ENCODE data around the gene TAF15. TPM values are rescaled to one million over a fixed set of nuclear protein-coding genes. Genes with fewer than 3 reads are reported as not detected.

Gene TAF15
- polyA plus RNA-seq, 1 of the 3 experiments (the other 2 are of a cell fraction): 78.0 TPM

DNA sequence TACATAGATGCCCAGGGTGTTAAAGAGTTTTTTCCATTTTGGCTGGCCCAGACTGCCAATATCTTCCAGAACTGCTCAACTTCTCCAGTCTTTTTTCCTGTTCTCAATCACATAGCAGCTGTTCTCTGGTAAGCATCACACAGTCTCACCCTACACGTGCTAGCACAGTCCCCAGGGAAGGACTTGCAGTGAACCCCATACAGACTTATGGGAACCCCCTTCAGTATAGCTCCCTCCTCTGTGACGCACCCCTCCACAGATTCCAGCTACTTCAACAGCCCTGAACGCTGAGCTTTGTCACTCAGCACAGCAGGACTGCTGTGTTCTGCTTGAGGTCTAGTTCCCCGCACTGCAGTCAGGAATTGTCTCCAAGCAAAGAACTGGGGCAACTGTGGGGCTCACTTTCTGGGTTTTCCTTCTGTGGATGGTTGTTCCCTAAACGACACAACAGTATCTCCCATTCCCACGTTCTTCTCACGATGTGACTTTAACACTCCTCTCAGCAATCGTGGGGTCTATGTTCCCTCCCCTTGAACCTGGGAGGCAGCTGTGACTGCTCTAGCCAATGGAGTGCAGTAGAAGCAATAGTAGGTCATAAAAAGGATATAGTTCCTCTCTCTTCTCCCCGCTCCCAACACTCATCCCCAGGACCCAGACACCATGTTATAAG lies 17.5 kb upstream of the TAF15 start:
- Histone ChIP-seq H3K27ac (ENCODE audit: low read depth in 2 of 2, low read length in 1 of 2) (no peak overlapping the region), H3K4me3 (ENCODE audit: low read depth in 2 of 2, low read length in 1 of 2) (no peak overlapping the region), H3K4me1 (ENCODE audit: control insufficient read depth in 1 of 2, insufficient read depth in 2 of 2, low read depth in 1 of 2, low read length in 1 of 2) (peaks cover 0 to 40% of the 10 kb centered on the region in 2 experiments; a peak in 3 of 4 replicates), H3K36me3 (replicated peaks in 1 of 2; ENCODE audit: control insufficient read depth in 1 of 2, insufficient read depth in 2 of 2, low read length in 1 of 2) (no peaks in the 10 kb centered on the region), H2AFZ (ENCODE audit: low read depth) (no peak overlapping the region), H3K9ac (no peak overlapping the region), H3K27me3 (ENCODE audit: insufficient read depth) (peaks cover 40% of the 10 kb centered on the region), H3K9me3 (no peaks in the 10 kb centered on the region), H3K4me2 (no peak overlapping the region), H3K79me2 (ENCODE audit: insufficient read depth) (no peaks in the 10 kb centered on the region), H3F3A (replicated peaks; ENCODE audit: insufficient read depth) (peaks cover 9% of the 10 kb centered on the region), H3K9me2 (no peaks in the 10 kb centered on the region), H4K20me1 (ENCODE audit: insufficient read depth) (no peaks in the 10 kb centered on the region)
- TF ChIP-seq FOSL2 (IDR thresholded peaks at IDR 0.05; ENCODE audit: borderline replicate concordance, low read depth) (no peak), TEAD4 (IDR thresholded peaks at IDR 0.05; ENCODE audit: borderline replicate concordance, insufficient read depth) (no peak), RXRA (IDR thresholded peaks at IDR 0.05; ENCODE audit: borderline replicate concordance, low read depth) (no peak), MXI1 (IDR thresholded peaks at IDR 0.05; ENCODE audit: low read depth, low read length) (no peak), POLR2AphosphoS5 (IDR thresholded peaks at IDR 0.05; ENCODE audit: low read depth, low read length) (no peak), RFX5 (IDR thresholded peaks at IDR 0.05; ENCODE audit: low read length) (no peak), YY1 (IDR thresholded peaks at IDR 0.05; ENCODE audit: low read depth) (no peak), FOXJ3 (CRISPR knock-in tag; IDR thresholded peaks at IDR 0.05) (no peak), SIN3A (IDR thresholded peaks at IDR 0.05; ENCODE audit: borderline replicate concordance, low read depth, low read length) (no peak), GATA2 (CRISPR knock-in tag; IDR thresholded peaks at IDR 0.05) (no peak), GABPA (IDR thresholded peaks at IDR 0.05; ENCODE audit: low read depth) (no peak), NRF1 (IDR thresholded peaks at IDR 0.05; ENCODE audit: low read depth, low read length) (no peak)
- TF ChIP-seq, protein P1, sequence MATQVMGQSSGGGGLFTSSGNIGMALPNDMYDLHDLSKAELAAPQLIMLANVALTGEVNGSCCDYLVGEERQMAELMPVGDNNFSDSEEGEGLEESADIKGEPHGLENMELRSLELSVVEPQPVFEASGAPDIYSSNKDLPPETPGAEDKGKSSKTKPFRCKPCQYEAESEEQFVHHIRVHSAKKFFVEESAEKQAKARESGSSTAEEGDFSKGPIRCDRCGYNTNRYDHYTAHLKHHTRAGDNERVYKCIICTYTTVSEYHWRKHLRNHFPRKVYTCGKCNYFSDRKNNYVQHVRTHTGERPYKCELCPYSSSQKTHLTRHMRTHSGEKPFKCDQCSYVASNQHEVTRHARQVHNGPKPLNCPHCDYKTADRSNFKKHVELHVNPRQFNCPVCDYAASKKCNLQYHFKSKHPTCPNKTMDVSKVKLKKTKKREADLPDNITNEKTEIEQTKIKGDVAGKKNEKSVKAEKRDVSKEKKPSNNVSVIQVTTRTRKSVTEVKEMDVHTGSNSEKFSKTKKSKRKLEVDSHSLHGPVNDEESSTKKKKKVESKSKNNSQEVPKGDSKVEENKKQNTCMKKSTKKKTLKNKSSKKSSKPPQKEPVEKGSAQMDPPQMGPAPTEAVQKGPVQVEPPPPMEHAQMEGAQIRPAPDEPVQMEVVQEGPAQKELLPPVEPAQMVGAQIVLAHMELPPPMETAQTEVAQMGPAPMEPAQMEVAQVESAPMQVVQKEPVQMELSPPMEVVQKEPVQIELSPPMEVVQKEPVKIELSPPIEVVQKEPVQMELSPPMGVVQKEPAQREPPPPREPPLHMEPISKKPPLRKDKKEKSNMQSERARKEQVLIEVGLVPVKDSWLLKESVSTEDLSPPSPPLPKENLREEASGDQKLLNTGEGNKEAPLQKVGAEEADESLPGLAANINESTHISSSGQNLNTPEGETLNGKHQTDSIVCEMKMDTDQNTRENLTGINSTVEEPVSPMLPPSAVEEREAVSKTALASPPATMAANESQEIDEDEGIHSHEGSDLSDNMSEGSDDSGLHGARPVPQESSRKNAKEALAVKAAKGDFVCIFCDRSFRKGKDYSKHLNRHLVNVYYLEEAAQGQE (IDR thresholded peaks at IDR 0.05; ENCODE audit: low read depth, low read length): no peak
- TF ChIP-seq, protein P2, sequence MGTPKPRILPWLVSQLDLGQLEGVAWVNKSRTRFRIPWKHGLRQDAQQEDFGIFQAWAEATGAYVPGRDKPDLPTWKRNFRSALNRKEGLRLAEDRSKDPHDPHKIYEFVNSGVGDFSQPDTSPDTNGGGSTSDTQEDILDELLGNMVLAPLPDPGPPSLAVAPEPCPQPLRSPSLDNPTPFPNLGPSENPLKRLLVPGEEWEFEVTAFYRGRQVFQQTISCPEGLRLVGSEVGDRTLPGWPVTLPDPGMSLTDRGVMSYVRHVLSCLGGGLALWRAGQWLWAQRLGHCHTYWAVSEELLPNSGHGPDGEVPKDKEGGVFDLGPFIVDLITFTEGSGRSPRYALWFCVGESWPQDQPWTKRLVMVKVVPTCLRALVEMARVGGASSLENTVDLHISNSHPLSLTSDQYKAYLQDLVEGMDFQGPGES (IDR thresholded peaks at IDR 0.05; ENCODE audit: low read depth, low read length): no peak
- TF ChIP-seq, protein P3, sequence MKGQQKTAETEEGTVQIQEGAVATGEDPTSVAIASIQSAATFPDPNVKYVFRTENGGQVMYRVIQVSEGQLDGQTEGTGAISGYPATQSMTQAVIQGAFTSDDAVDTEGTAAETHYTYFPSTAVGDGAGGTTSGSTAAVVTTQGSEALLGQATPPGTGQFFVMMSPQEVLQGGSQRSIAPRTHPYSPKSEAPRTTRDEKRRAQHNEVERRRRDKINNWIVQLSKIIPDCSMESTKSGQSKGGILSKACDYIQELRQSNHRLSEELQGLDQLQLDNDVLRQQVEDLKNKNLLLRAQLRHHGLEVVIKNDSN (IDR thresholded peaks at IDR 0.05; ENCODE audit: borderline replicate concordance, low read depth): no peak
- no peak for DNase-seq
- CTCF ChIA-PET: interaction anchor here (1.2 to 7.0 kb wide), 4 partner anchors 13 to 47 kb away, joined by 3 to 99 read pairs (median 19); partner anchors contain the start of gene TAF15
- POLR2A ChIA-PET: interaction anchor here (0.6 kb wide), 1 partner anchor 1664 kb away, joined by 3 read pairs; no protein-coding TSS in a partner anchor
- WGBS (ENCODE audit: low lambda C conversion rate): 70% methylated on average over 9 of the region's 9 CpGs
